Measurements from ENCODE around the gene KRTCAP2. TPM values are rescaled to one million over a fixed set of nuclear protein-coding genes. Genes with fewer than 3 reads are reported as not detected.

KRTCAP2 gene
- total and polyA plus RNA-seq, 2 experiments from 2014 or later = 191 to 440 TPM

DNA sequence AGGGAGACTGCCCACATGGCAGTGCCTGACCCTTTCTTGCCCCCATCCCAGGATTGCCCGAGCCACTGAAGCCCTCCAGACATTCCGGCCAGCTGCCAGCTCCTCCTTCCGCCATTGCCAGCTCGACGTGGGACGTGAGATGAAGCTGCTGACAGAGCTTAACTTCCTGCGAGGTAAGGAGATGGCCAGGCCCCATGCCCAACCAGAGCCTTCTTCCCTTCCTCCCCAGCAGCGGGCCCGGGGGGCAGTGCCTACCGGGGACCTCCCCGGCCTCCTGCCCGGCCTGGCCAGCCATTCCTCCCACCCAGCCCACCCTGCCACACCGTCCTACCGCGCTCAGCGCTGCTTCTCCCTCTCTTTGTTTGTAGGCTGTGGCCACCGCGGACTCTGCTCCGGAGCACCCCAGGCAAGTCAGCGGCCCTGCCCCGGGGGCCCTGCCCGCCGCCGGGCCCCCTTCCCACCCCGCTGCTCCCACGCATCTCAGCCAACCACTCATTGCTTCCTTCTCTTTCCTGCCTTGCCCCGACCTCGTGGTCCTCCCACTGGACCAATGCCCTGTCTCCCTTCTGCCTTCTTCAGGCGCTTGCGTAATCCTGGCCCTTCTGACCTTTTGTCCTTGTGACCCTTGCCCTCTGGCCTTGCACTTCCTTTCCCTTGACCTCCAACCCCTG is 5.5 kb upstream of the KRTCAP2 start:
- H3K4me2 ChIP-seq = no peak overlapping the region
- peaks cover 3% of the 10 kb centered on the region for H3K4me1 ChIP-seq (ENCODE audit: insufficient read depth)

DNA sequence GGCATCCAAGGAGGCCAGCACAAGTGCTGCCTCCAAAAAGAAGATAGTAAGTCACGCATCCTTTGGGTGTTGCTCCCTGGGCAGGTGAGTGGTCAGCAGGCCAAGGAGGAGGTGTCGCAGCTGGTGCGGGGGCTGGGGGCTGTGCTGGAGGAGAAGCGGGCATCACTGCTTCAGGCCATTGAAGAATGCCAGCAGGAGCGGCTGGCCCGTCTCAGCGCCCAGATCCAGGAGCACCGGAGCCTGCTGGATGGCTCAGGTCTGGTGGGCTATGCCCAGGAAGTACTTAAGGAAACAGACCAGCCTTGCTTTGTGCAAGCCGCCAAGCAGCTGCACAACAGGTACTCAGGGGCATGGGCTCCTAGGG is 4.8 kb upstream of the KRTCAP2 start:
- H3K27ac ChIP-seq = no peak overlapping the region
- peaks cover 5% of the 10 kb centered on the region for H3K27me3 ChIP-seq
- no peak for TF ChIP-seq EZH2phosphoT487 (IDR thresholded peaks at IDR 0.05; ENCODE audit: low read depth, severe bottlenecking, unreplicated experiment)
- no peak for TF ChIP-seq EZH2 (IDR thresholded peaks at IDR 0.05; ENCODE audit: borderline replicate concordance)
- TF ChIP-seq, protein P1, sequence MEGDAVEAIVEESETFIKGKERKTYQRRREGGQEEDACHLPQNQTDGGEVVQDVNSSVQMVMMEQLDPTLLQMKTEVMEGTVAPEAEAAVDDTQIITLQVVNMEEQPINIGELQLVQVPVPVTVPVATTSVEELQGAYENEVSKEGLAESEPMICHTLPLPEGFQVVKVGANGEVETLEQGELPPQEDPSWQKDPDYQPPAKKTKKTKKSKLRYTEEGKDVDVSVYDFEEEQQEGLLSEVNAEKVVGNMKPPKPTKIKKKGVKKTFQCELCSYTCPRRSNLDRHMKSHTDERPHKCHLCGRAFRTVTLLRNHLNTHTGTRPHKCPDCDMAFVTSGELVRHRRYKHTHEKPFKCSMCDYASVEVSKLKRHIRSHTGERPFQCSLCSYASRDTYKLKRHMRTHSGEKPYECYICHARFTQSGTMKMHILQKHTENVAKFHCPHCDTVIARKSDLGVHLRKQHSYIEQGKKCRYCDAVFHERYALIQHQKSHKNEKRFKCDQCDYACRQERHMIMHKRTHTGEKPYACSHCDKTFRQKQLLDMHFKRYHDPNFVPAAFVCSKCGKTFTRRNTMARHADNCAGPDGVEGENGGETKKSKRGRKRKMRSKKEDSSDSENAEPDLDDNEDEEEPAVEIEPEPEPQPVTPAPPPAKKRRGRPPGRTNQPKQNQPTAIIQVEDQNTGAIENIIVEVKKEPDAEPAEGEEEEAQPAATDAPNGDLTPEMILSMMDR (IDR thresholded peaks at IDR 0.05; ENCODE audit: poor library complexity) = no peak
- H3K9me2 ChIP-seq (replicated peaks; ENCODE audit: insufficient read depth) = no peaks in the 10 kb centered on the region
- 97% methylated on average over 9 of the region's 9 CpGs for WGBS (ENCODE audit: low lambda C conversion rate, missing lambda C conversion rate)
- no peak overlapping the region for H3K4me2 ChIP-seq
- H3K36me3 ChIP-seq (replicated peaks; ENCODE audit: insufficient read depth, low read depth) = no peaks in the 10 kb centered on the region
- peaks cover 7% of the 10 kb centered on the region for H3K4me1 ChIP-seq (ENCODE audit: insufficient read depth)
- no peaks in the 10 kb centered on the region for H3K9me3 ChIP-seq (ENCODE audit: low read depth)
- H4K20me1 ChIP-seq (ENCODE audit: insufficient read depth, poor library complexity, severe bottlenecking) = no peaks in the 10 kb centered on the region
- H3K79me2 ChIP-seq = no peaks in the 10 kb centered on the region
- no peak overlapping the region for H3K4me3 ChIP-seq
- H2AFZ ChIP-seq = no peak overlapping the region
- no peak for DNase-seq (ENCODE audit: low spot score)

More for the DNA sequence above, 5.5 kb upstream of the KRTCAP2 start:
- H4K20me1 ChIP-seq (ENCODE audit: insufficient read depth, poor library complexity, severe bottlenecking) = no peaks in the 10 kb centered on the region
- no peak overlapping the region for H3K4me3 ChIP-seq
- DNase-seq (ENCODE audit: low spot score) = peak; percentile 4
- H3K9me3 ChIP-seq (ENCODE audit: low read depth) = no peaks in the 10 kb centered on the region
- TF ChIP-seq EZH2 (IDR thresholded peaks at IDR 0.05; ENCODE audit: borderline replicate concordance) (no peak), EZH2phosphoT487 (IDR thresholded peaks at IDR 0.05; ENCODE audit: low read depth, severe bottlenecking, unreplicated experiment) (no peak)
- TF ChIP-seq, protein P1 (IDR thresholded peaks at IDR 0.05; ENCODE audit: poor library complexity) = no peak
- H3K27ac ChIP-seq = no peak overlapping the region
- H3K27me3 ChIP-seq = peaks cover 5% of the 10 kb centered on the region
- H3K9me2 ChIP-seq (replicated peaks; ENCODE audit: insufficient read depth) = no peaks in the 10 kb centered on the region
- 97% methylated on average over 13 of the region's 30 CpGs for WGBS (ENCODE audit: low lambda C conversion rate, missing lambda C conversion rate)
- H3K36me3 ChIP-seq (replicated peaks; ENCODE audit: insufficient read depth, low read depth) = no peaks in the 10 kb centered on the region
- no peaks in the 10 kb centered on the region for H3K79me2 ChIP-seq
- H2AFZ ChIP-seq = no peak overlapping the region

DNA sequence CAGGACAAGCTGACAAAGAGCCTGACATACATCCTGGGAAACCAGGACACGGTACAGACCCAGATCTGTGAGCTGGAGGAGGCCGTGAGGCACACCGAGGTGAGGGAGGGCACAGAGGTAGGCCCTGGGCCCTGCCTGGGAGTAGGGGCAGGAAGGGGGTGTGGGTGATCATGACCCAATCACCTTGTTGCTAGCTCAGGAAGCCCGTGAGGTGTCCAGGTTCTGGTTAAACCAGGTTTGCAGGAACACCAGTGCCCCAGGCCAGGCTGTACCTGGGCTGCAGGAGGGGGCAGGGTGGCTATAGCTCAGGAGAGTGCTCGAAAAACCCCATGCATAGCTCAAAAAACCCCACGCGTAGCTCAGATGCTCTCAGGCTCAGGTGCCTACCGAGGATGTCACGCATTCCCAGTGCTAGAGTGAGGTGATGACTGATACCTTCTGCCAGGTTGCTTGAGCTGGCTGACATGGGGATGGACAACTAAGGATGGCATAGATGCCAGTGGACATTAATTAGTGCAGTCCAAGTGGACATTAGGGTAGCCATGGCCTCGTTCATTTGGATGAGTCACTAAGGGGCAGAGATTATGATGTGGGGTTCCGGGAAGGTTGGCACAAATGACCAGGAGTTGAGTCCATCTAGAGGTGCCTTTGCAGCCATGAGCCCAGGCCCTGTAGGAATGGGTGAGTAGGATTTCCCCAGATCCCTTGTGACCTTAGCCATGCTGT is 4.3 kb upstream of the KRTCAP2 start:
- H3K9me3 ChIP-seq (ENCODE audit: low read depth) = no peaks in the 10 kb centered on the region
- H2AFZ ChIP-seq = no peak overlapping the region
- WGBS (ENCODE audit: low lambda C conversion rate, missing lambda C conversion rate) = 82% methylated on average over 11 of the region's 11 CpGs
- no peak overlapping the region for H3K4me2 ChIP-seq
- no peak overlapping the region for H3K4me3 ChIP-seq
- no peaks in the 10 kb centered on the region for H3K36me3 ChIP-seq (replicated peaks; ENCODE audit: insufficient read depth, low read depth)
- no peak for DNase-seq (ENCODE audit: low spot score)
- no peaks in the 10 kb centered on the region for H4K20me1 ChIP-seq (ENCODE audit: insufficient read depth, poor library complexity, severe bottlenecking)
- no peak overlapping the region for H3K27ac ChIP-seq
- peaks cover 5% of the 10 kb centered on the region for H3K27me3 ChIP-seq
- TF ChIP-seq, protein P1 (IDR thresholded peaks at IDR 0.05; ENCODE audit: poor library complexity) = no peak
- TF ChIP-seq EZH2 (IDR thresholded peaks at IDR 0.05; ENCODE audit: borderline replicate concordance) (no peak), EZH2phosphoT487 (IDR thresholded peaks at IDR 0.05; ENCODE audit: low read depth, severe bottlenecking, unreplicated experiment) (no peak)
- H3K79me2 ChIP-seq = peaks cover 2% of the 10 kb centered on the region
- no peaks in the 10 kb centered on the region for H3K9me2 ChIP-seq (replicated peaks; ENCODE audit: insufficient read depth)
- peaks cover 8% of the 10 kb centered on the region for H3K4me1 ChIP-seq (ENCODE audit: insufficient read depth)

Data from hepatocyte (in vitro differentiated cells).